Posterior vena cava (tissue), 2 donors: ENCODE results near the gene AHRR. TPM values are rescaled to one million over a fixed set of nuclear protein-coding genes. Genes with fewer than 3 reads are reported as not detected.
"Not testable (repeated sequence)": the region's sequence is repeated elsewhere in the genome, so short reads cannot be mapped to it uniquely, and the experiment has no call there.

Experiments
- DNase-seq: peaks from one replicate; pipeline ENCODE4 v3.0.0-alpha.2; 2020; ENCODE audit warnings: low spot score
- intact Hi-C, 2 donors: fragments of 100-400 bp; cut with DNase I; formaldehyde crosslinking; loops; one replicate each; pipeline versions ENCODE4 v1.14.1 to v1.14.2; 2022 to 2023
- total RNA-seq, 2 donors: library from RNA; stranded (reverse); fragmentation: NEBNext Ultra II Directional; extraction: Animal tissue kit (Norgen Biotek cat#: 25700); gene quantifications; one replicate each; pipeline ENCODE4 v1.2.1, GENCODE V29; 2021
- donor health status: DM: yes; HTN: yes; CAD: no.
- donor health status: DM: yes; HTN: yes; CAD: no.

The AHRR gene
- total RNA-seq, 2 donors from 2014 or later = 0.69 to 2.9 TPM

- no peak for DNase-seq
- intact Hi-C loops = no loop called here
These were observed 33.9 kb downstream of the AHRR start for GRCh38 chr5:355379-355935.

DNA sequence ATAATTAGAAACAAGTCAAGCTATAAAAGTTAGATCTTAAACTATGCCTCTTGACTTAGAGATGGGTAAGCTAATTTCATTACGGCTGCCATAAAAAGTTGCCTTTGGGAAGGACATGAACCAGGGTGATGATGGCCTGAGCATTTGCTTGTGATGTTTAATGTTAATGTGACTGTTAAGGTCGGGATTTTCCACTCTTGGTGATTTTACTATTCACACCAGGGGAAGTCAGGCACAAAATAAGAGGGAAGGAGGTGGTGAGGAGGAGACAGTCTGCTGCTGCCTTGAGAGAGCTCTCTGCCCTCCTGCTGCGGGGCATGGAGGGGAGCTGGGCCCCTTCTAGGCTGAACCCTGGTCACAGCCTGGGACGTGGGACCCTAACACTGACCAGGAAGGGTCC lies 34.4 kb downstream of the AHRR start:
- intact Hi-C loops = no loop called here

GRCh38 chr5:359301-359897 lies 37.9 kb downstream of the AHRR start:
- intact Hi-C loops = no loop called here
- DNase-seq = no peak

More for the DNA sequence above, 34.4 kb downstream of the AHRR start:
- no peak for DNase-seq

- intact Hi-C loops = no loop called here
- DNase-seq = no peak
These were observed 38.9 kb downstream of the AHRR start for GRCh38 chr5:360257-361027.

- no peak for DNase-seq
- intact Hi-C loops = no loop called here
These were observed 40.7 kb downstream of the AHRR start for GRCh38 chr5:362189-362588.

- intact Hi-C loops = no loop called here
- no peak for DNase-seq
These were observed 41.7 kb downstream of the AHRR start for GRCh38 chr5:362978-363765.

DNA sequence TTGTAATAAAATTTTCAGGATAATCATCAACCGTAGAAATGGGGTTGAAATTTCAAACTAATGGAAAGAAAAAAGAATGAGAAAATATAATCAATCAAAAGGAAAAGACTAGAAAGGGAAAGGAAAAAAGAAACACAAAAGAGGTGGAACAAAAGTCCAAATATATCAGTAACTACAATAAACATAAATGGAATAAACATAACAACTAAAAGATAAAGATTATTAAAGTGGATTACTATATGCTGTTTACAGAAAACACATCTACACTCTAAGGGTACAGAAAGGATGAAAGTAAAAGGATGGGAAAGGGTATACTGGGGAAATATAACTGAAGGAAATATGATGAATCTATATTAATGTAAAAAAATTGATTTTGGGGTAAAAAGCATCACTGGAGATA lies 43.0 kb downstream of the AHRR start:
- DNase-seq = no peak
- intact Hi-C loops = no loop called here

DNA sequence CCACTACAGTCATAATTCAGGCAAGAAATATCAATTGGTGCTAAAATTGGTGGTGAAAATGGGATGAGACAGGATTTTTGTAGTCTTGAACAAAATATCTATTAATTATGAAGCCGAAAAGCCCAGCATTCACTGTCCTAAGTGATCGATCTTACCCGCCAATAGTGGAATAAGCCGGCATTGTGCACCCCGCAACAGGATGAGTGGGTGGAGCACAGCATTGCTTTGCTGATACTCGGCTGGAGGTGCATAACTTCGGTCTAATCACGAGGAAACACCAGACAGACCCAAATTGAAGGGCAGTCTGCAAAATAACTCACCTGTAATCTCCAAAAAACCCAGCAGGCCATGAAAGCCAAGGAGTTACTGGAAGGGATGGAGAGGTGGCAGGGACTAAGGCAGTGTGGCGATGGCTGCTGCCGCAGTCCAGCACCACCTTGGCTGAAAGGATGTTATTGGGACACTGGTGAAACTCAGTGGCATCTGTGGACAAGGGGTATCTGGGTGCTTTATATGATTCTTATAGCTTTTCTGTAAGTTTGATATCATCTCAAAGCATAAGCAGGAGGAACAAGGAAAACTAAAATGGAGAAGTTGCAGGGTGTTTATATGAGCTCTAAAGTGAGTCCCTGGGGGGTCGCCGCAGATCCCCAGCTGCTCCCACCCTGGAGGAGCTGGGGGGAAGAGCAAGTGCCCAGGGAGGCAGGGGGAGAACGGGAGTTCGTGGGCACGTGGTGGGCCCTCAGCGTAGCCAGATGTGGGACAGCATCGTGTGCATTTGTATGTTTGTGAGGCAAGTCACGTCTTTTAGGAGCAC lies 45.2 kb downstream of the AHRR start:
- DNase-seq = peak; percentile 25
- intact Hi-C loops = no loop called here

- intact Hi-C loops = no loop called here
- peak; percentile 71 for DNase-seq
These were observed 46.0 kb downstream of the AHRR start for GRCh38 chr5:367358-368130.

- peak; percentile 78 for DNase-seq
- intact Hi-C loops = no loop called here
These were observed 46.9 kb downstream of the AHRR start for GRCh38 chr5:368183-369084.

- intact Hi-C loops = no loop called here
- DNase-seq = peak; percentile 66
These were observed 47.8 kb downstream of the AHRR start for GRCh38 chr5:369151-369868.

DNA sequence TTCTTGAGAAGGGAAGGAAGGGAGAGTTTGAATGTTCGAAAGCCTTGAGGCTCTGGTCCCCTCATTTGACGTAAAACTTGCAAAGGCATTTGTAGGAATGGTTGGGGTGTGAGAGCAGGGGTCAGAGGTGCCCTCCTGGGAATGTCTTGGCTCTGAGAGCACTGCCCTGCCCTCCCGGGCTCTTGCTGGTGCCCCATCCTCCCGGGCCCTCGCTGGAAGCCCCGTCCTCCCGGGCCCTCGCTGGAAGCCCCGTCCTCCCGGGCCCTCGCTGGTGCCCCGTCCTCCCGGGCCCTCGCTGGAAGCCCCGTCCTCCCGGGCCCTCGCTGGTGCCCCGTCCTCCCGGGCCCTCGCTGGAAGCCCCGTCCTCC lies 48.3 kb downstream of the AHRR start:
- DNase-seq, intact Hi-C loops: not testable (repeated sequence)

DNA sequence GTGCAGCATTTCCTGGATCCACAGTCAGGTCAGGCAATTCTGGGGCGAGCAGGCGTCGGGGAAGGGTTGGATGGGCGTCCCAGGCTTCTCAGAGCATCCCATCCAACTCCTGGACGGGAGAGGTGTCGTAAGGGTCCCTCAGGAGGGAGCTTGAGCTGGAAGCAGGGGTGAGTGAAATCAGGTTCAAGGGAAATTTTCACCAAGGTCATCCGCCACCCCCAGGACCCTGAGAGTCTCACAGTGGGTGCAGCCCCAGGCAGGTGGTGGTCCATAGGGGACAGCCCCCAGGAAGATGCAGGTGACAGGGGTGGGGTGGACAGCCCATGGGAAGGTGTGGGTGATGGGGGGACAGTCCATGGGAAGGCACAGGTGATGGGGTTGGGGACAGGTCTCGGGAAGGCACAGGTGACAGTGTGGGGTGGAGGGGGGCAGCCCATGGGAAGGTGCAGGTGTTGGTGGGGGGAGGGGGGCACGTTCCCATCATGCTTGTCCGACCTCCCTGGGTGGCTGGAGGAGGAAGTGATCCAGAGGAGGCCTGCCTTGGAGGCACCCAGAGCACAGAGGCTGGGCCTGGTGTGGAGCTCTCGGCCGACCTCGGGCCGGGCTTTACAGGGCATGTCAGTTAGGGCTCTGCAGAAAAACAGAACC lies 48.9 kb downstream of the AHRR start:
- intact Hi-C loops = no loop called here
- DNase-seq = peak; percentile 72

DNA sequence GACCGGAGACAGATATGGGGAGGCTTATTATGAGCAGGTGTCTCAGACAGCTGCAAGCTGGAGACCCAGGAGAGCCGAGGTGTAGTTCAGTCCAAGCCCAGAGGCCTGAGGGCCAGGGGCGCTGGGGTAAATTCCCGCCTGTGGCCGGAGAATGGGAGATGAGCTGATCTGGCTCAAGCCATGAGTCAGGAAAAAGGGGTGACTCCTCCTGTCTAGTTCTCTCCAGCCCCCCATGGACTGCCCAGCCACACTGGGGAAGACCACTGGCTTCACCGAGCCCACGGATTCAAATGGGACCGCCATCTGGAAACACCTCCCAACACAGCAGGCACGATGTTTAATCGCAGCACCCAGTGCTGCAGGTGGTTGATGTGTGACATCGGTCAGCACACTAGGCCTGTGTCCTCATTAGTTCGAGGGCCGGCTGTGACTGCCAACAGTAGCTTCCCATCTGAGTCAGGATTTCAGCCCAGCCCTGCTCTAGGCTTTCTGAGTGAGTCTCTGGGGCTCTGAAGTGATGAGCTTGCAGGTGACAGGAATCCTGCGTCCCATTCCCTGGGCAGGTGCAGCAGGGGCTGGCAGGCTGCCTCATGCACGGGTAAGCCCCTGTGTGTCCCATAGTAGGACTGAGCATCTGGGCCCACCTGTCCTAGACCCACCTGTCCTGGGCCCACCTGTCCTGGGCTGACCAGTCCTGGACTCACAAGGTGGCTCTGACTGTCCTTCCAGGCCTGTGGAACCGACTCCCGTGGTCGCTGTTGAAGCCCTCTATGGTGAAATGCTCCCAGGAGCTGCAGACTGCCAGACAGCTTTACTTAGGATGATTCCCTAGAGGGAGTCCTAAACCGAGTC lies 49.7 kb downstream of the AHRR start:
- intact Hi-C loops = no loop called here
- peak; percentile 69 for DNase-seq

DNA sequence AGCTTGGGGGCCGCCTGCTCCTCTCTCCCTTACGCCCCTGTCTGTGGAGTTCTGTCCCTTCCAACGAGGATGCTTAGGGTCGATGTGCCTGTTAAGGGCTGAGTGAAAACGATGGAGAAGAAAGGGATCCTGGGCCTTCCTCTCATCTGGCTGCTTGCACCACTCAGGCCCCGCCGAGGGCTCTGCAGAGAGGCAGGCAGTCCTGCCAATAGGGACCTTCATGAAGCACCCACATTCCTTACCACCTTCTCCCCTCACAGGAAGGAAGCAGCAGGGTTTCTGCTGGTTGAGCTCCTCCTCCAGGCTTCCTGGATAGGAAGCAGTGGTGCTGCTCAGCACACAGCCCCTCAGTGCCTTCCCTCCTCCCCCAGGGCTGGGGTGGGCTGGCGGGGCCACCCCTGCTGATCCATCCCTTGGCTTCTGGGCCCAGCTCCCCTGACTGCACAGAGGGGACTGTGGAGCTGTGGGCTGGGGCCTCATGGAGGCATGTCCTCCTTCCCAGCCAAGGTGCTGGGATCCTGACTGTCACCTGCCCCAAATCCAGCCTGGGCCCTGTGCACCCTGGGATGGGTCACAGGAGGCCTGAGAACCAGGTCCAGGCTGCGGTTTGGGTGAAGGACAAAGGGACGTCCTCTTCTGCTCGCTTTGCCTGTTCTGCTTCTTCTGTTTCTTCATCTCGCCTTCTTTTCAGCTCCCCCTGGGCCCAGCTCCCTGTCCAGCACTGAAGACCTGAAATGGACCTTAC lies 50.5 kb downstream of the AHRR start:
- intact Hi-C loops = no loop called here
- DNase-seq = peak; percentile 70
